ENCODE measurements around the gene BOC. TPM values are rescaled to one million over a fixed set of nuclear protein-coding genes. Genes with fewer than 3 reads are reported as not detected.

Gene BOC
- total and polyA plus RNA-seq, 2 of the 4 experiments (the other 2 are of a cell fraction): 6.8 to 15.2 TPM

DNA sequence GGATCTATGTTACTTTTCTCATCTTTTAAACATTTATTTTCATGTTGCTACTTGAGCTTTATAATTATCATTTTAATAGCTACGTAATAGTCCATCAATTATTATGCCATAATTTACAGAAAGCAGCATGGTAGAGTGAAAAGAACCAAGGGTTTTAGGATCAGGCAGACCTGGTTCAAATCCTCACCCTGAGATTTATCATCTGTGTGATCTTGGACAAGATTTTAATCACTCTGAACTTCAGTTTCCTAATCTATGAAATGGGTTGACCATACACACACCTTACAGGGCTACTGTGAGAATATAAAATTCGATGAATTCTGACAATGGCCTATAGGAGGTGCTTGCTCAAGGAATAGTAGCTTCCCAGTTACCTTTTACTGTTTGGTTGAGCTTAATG is 27.1 kb downstream of the BOC start:
- ChIA-PET POLR2A (ENCODE audit: unreplicated experiment) (no interaction called here), CTCF (interaction anchor here (0.7 kb wide), 1 partner anchor 104 kb away, joined by 3 read pairs; no protein-coding TSS in a partner anchor)
- Histone ChIP-seq H3K4me1 (ENCODE audit: control insufficient read depth, insufficient read depth, low read length) (peaks cover 20% of the 10 kb centered on the region), H2AK9ac (replicated peaks; ENCODE audit: low read depth, low read length, poor library complexity) (no peak overlapping the region), H2AFZ (replicated peaks; ENCODE audit: low read length, poor library complexity) (no peak overlapping the region), H3K14ac (replicated peaks; ENCODE audit: low read depth, low read length) (no peak overlapping the region), H2BK120ac (ENCODE audit: low read depth, low read length) (no peak overlapping the region), H3K18ac (ENCODE audit: low read depth, low read length) (no peak overlapping the region), H3K9me1 (ENCODE audit: insufficient read depth, low read length) (peaks cover 9% of the 10 kb centered on the region; the same call in 1 of the 2 replicates), H2BK15ac (ENCODE audit: low read depth, low read length) (no peak overlapping the region), H3K4ac (ENCODE audit: low read depth, low read length) (no peak overlapping the region), H3K27ac (ENCODE audit: insufficient read depth, low read length) (no peak overlapping the region), H3K4me3 (ENCODE audit: insufficient read depth, low read depth, low read length) (no peak overlapping the region), H4K5ac (ENCODE audit: low read depth, low read length) (no peak overlapping the region), H3K9ac (ENCODE audit: low read depth, low read length) (no peak overlapping the region), H3K36me3 (ENCODE audit: control insufficient read depth, insufficient read depth, low read length) (no peaks in the 10 kb centered on the region), H2BK20ac (ENCODE audit: low read depth, low read length) (no peak overlapping the region), H4K91ac (ENCODE audit: insufficient read depth, low read depth, low read length) (no peak overlapping the region), H4K8ac (ENCODE audit: low read depth in 2 of 2, low read length in 2 of 2) (no peak overlapping the region), H3K9me3 (ENCODE audit: control insufficient read depth, insufficient read depth, low read length) (no peaks in the 10 kb centered on the region), H3K56ac (ENCODE audit: extremely low read depth, insufficient read depth, low read length) (no peak overlapping the region), H3K23ac (ENCODE audit: low read depth, low read length) (no peak overlapping the region), H2BK5ac (ENCODE audit: low read depth, low read length, poor library complexity, severe bottlenecking) (no peak overlapping the region), H3K27me3 (ENCODE audit: control insufficient read depth, insufficient read depth, low read length) (peaks cover 2% of the 10 kb centered on the region; the same call in 1 of the 2 replicates), H3K4me2 (ENCODE audit: low read depth, low read length) (no peak overlapping the region), H2AK5ac (ENCODE audit: low read depth, low read length) (no peak overlapping the region), H3K79me1 (ENCODE audit: low read depth in 1 of 2, low read length in 2 of 2) (no peaks in the 10 kb centered on the region), H4K20me1 (ENCODE audit: insufficient read depth, low read length) (no peaks in the 10 kb centered on the region)
- intact Hi-C loops (cut with micrococcal nuclease): no loop called here
- no TSS peak for BruUV-seq (replicated peaks)
- dilution Hi-C loops (cut with HindIII; ENCODE audit: low sequenced_read_pairs, unreplicated experiment): no loop called here
- TF ChIP-seq, protein P1, sequence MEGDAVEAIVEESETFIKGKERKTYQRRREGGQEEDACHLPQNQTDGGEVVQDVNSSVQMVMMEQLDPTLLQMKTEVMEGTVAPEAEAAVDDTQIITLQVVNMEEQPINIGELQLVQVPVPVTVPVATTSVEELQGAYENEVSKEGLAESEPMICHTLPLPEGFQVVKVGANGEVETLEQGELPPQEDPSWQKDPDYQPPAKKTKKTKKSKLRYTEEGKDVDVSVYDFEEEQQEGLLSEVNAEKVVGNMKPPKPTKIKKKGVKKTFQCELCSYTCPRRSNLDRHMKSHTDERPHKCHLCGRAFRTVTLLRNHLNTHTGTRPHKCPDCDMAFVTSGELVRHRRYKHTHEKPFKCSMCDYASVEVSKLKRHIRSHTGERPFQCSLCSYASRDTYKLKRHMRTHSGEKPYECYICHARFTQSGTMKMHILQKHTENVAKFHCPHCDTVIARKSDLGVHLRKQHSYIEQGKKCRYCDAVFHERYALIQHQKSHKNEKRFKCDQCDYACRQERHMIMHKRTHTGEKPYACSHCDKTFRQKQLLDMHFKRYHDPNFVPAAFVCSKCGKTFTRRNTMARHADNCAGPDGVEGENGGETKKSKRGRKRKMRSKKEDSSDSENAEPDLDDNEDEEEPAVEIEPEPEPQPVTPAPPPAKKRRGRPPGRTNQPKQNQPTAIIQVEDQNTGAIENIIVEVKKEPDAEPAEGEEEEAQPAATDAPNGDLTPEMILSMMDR (conservative IDR thresholded peaks at IDR 0.05; ENCODE audit: low read depth, low read length): no peak
- TF ChIP-seq RFX5 (IDR thresholded peaks at IDR 0.05; ENCODE audit: low read depth, low read length) (no peak), RCOR1 (IDR thresholded peaks at IDR 0.05; ENCODE audit: insufficient replicate concordance, low read length) (no peak), MAFK (IDR thresholded peaks at IDR 0.05; ENCODE audit: low read depth, low read length) (no peak)
- no CpG with 5 or more reads among the region's 2 CpGs for WGBS, 2 experiments (ENCODE audit: extremely low coverage in 2 of 2, insufficient read length in 1 of 2)
- DNase-seq (no peak), ATAC-seq (ENCODE audit: low read depth) (no peak)
- in situ Hi-C loops (cut with MboI; ENCODE audit: low sequenced_read_pairs): no loop called here
